Caco-2 (cell line): ENCODE measurements around the gene TRAF3IP1. TPM values are rescaled to one million over a fixed set of nuclear protein-coding genes. Genes with fewer than 3 reads are reported as not detected.

Experiments
- BruUV-seq: library from RNA; stranded (reverse); fragments of 400-500 nt; replicated peaks from 2 replicates; lab custom pipeline; 2021; lab: Mats Ljungman, UMichigan
- CTCF ChIA-PET: fragments of 300-600 bp; sonication (Branson Sonifier 250); formaldehyde crosslinking; loops from one replicate; lab custom pipeline; 2022; ENCODE audit warnings: antibody characterized with exemption; lab: Charles Lee
- POLR2A ChIA-PET: fragments of 300-600 bp; sonication (Branson Sonifier 250); formaldehyde crosslinking; loops from one replicate; lab custom pipeline; 2022; ENCODE audit warnings: antibody characterized with exemption; lab: Charles Lee
- DNase-seq, 2 experiments: peaks; one replicate each; pipeline versions ENCODE4 v3.0.0 to v3.0.0-alpha.2; 2020 to 2022
- H3K27me3 ChIP-seq: replicated peaks from 2 replicates; pipeline ENCODE4 v1.6.0; 2011; ENCODE audit warnings: low read length; ENCODE audit not compliant: control insufficient read depth, insufficient read depth
- H3K36me3 ChIP-seq: 2 replicates; pipeline ENCODE4 v1.5.1; 2011; ENCODE audit warnings: low read length; ENCODE audit not compliant: control insufficient read depth, insufficient read depth
- H3K4me1 ChIP-seq: fragments of 250-450 bp; sonication (Bioruptor Pico); 2 replicates; pipeline ENCODE4 v1.5.1; 2020; ENCODE audit warnings: mild to moderate bottlenecking
- H3K4me3 ChIP-seq: 2 replicates; pipeline ENCODE4 v1.5.1; 2011; ENCODE audit warnings: low read depth, mild to moderate bottlenecking, control low read depth, low read length
- H3K9me3 ChIP-seq: fragments of 250-450 bp; sonication (Bioruptor Pico); 2 replicates; pipeline ENCODE4 v1.5.1; 2020; ENCODE audit warnings: mild to moderate bottlenecking, moderate library complexity
- H3K27ac Mint-ChIP-seq: one replicate; pipeline ENCODE4 v1.8.0; 2022; ENCODE audit warnings: mixed read lengths; ENCODE audit not compliant: unreplicated experiment
- H3K27me3 Mint-ChIP-seq: one replicate; pipeline ENCODE4 v1.8.0; 2022; ENCODE audit warnings: mixed read lengths; ENCODE audit not compliant: insufficient read depth, unreplicated experiment
- H3K36me3 Mint-ChIP-seq: one replicate; pipeline ENCODE4 v1.8.0; 2022; ENCODE audit warnings: mild to moderate bottlenecking, mixed read lengths; ENCODE audit not compliant: insufficient read depth, unreplicated experiment
- H3K4me1 Mint-ChIP-seq: one replicate; pipeline ENCODE4 v1.8.0; 2022; ENCODE audit warnings: low read depth, mixed read lengths; ENCODE audit not compliant: unreplicated experiment
- H3K4me3 Mint-ChIP-seq: one replicate; pipeline ENCODE4 v1.8.0; 2022; ENCODE audit warnings: mild to moderate bottlenecking, moderate library complexity, mixed read lengths; ENCODE audit not compliant: unreplicated experiment
- H3K9me3 Mint-ChIP-seq: one replicate; pipeline ENCODE4 v1.8.0; 2022; ENCODE audit warnings: mixed read lengths; ENCODE audit not compliant: unreplicated experiment
- intact Hi-C: fragments of 100-400 bp; cut with micrococcal nuclease; formaldehyde crosslinking; loops from one replicate; pipeline ENCODE4 v1.10.0; 2022; ENCODE audit not compliant: unreplicated experiment
- total RNA-seq: library from RNA; stranded (reverse); gene quantifications from 2 replicates; pipeline ENCODE4 v1.2.3, GENCODE V29; 2022
- TF ChIP-seq, protein P1 (sequence below), 2 experiments: fragments of 200-600 bp in 1 of 2; IDR thresholded peaks; 1 replicate in 1 of 2; 2 replicates in 1 of 2; pipeline versions ENCODE4 v1.5.1 to v1.8.0; 2011 to 2022; ENCODE audit warnings: antibody characterized with exemption in 1 of 2, control low read depth in 1 of 2, inconsistent platforms in 1 of 2, low read depth in 1 of 2, low read length in 1 of 2, mild to moderate bottlenecking in 1 of 2, moderate library complexity in 1 of 2; ENCODE audit not compliant: insufficient read depth in 1 of 2, severe bottlenecking in 1 of 2, unreplicated experiment in 1 of 2

The TRAF3IP1 gene
- total RNA-seq, 1 experiment from 2014 or later = 7.4 TPM

DNA sequence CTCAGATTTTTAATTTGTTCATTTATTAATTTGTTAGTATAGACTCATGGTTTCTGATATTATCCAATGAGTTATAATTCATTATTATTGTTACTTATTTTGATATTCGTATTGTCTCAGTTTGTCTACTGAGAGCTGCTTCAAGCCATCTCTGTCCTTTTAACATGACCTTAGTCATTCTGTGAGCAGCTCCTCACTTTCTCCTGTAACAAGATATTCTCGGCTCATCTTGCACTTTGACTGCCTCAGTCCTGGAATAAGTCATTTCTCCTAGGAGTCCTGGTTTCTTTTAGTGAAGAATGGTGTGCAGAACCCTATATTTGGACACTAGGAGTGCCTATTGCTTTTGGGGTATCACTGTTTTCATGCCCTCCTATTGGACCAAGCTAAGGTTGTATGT, 119.6 kb downstream of the TRAF3IP1 start:
- no peak for DNase-seq
- Histone ChIP-seq H3K27me3 (no peaks in the 10 kb centered on the region), H3K4me1 (no peaks in the 10 kb centered on the region), H3K36me3 (no peaks in the 10 kb centered on the region), H3K4me3 (no peak overlapping the region), H3K9me3 (no peaks in the 10 kb centered on the region)
- TF ChIP-seq, protein P1, sequence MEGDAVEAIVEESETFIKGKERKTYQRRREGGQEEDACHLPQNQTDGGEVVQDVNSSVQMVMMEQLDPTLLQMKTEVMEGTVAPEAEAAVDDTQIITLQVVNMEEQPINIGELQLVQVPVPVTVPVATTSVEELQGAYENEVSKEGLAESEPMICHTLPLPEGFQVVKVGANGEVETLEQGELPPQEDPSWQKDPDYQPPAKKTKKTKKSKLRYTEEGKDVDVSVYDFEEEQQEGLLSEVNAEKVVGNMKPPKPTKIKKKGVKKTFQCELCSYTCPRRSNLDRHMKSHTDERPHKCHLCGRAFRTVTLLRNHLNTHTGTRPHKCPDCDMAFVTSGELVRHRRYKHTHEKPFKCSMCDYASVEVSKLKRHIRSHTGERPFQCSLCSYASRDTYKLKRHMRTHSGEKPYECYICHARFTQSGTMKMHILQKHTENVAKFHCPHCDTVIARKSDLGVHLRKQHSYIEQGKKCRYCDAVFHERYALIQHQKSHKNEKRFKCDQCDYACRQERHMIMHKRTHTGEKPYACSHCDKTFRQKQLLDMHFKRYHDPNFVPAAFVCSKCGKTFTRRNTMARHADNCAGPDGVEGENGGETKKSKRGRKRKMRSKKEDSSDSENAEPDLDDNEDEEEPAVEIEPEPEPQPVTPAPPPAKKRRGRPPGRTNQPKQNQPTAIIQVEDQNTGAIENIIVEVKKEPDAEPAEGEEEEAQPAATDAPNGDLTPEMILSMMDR (IDR thresholded peaks at IDR 0.05; ENCODE audit: insufficient read depth in 1 of 2, low read depth in 1 of 2, low read length in 1 of 2, severe bottlenecking in 1 of 2, unreplicated experiment in 1 of 2) = no peak
- POLR2A ChIA-PET = no interaction called here
- H3K9me3 Mint-ChIP-seq = no peaks in the 10 kb centered on the region
- CTCF ChIA-PET = no interaction called here
- no peaks in the 10 kb centered on the region for H3K27me3 Mint-ChIP-seq
- H3K4me1 Mint-ChIP-seq = no peaks in the 10 kb centered on the region
- H3K4me3 Mint-ChIP-seq = no peak overlapping the region
- peaks cover 31% of the 10 kb centered on the region for H3K36me3 Mint-ChIP-seq
- intact Hi-C loops = no loop called here
- H3K27ac Mint-ChIP-seq = no peak overlapping the region
- no TSS peak for BruUV-seq

DNA sequence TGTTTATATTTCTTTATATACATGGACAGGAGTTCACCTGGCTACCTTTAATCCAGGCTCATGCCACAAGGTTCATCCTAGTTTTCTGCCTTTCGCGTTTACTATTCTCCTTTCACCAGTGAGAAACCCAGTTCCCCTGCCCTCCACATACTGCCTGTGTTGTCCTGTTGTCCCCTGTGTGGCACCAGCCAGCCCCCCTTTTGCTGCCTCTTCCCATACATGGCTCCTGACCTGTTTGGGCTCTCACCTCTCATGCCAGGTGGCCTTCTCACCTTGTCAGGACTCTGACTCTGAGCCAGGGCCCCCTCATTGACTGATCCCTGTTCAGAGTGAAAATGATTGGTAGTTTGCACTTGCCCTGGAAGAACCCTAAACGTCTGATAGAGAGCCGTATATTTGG, 120.0 kb downstream of the TRAF3IP1 start:
- Mint-ChIP-seq H3K27me3 (no peaks in the 10 kb centered on the region), H3K36me3 (peaks cover 35% of the 10 kb centered on the region), H3K4me3 (no peak overlapping the region), H3K27ac (no peak overlapping the region), H3K9me3 (no peaks in the 10 kb centered on the region), H3K4me1 (no peaks in the 10 kb centered on the region)
- ChIA-PET CTCF (no interaction called here), POLR2A (no interaction called here)
- H3K4me1 ChIP-seq = no peaks in the 10 kb centered on the region
- TF ChIP-seq, protein P1 (IDR thresholded peaks at IDR 0.05; ENCODE audit: insufficient read depth in 1 of 2, low read depth in 1 of 2, low read length in 1 of 2, severe bottlenecking in 1 of 2, unreplicated experiment in 1 of 2) = no peak
- no peaks in the 10 kb centered on the region for H3K36me3 ChIP-seq
- no peaks in the 10 kb centered on the region for H3K27me3 ChIP-seq
- no peak overlapping the region for H3K4me3 ChIP-seq
- intact Hi-C loops = no loop called here
- no peak for DNase-seq
- no TSS peak for BruUV-seq
- H3K9me3 ChIP-seq = no peaks in the 10 kb centered on the region

DNA sequence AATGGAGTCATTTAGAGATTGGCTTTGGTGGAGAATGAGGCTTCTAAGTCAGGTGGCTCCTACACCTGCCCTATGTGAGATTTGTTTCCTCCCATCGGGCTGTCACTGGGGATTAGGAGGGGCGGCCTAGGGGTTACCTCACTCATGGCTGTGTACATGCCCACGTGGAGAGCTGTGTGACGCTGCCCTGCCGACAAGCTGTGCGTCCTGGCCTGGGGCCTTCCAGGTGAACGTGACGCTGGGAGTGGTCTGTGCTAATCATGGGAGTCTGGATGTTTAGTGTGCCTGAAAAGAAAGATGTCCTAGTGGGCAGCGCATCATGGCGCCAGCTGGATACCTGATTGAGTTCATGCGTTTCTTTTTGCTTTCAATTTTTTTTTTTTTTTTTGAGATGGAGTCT, 120.4 kb downstream of the TRAF3IP1 start:
- H3K4me3 Mint-ChIP-seq = no peak overlapping the region

More for the DNA sequence above, 120.4 kb downstream of the TRAF3IP1 start:
- Histone ChIP-seq H3K4me3 (no peak overlapping the region), H3K36me3 (no peaks in the 10 kb centered on the region), H3K4me1 (no peaks in the 10 kb centered on the region), H3K27me3 (no peaks in the 10 kb centered on the region), H3K9me3 (no peaks in the 10 kb centered on the region)
- DNase-seq = no peak
- no TSS peak for BruUV-seq
- H3K27ac Mint-ChIP-seq = no peak overlapping the region
- H3K4me1 Mint-ChIP-seq = no peaks in the 10 kb centered on the region
- H3K36me3 Mint-ChIP-seq = peaks cover 40% of the 10 kb centered on the region
- POLR2A ChIA-PET = no interaction called here
- no peaks in the 10 kb centered on the region for H3K9me3 Mint-ChIP-seq
- intact Hi-C loops = no loop called here
- TF ChIP-seq, protein P1 (IDR thresholded peaks at IDR 0.05; ENCODE audit: insufficient read depth in 1 of 2, low read depth in 1 of 2, low read length in 1 of 2, severe bottlenecking in 1 of 2, unreplicated experiment in 1 of 2) = no peak
- CTCF ChIA-PET = no interaction called here
- H3K27me3 Mint-ChIP-seq = no peaks in the 10 kb centered on the region
